Stimulated activated CD8-positive, alpha-beta memory T cell treated with anti-CD3 and anti-CD28 coated beads, Interleukin-7, amount 100 ng/mL, for 48 hours (primary cell): Measurements from ENCODE around the gene SLC12A5.
"Not testable (repeated sequence)": the region's sequence is repeated elsewhere in the genome, so short reads cannot be mapped to it uniquely, and the experiment has no call there.

Experiments
- DNase-seq, 2 donors: peaks; one replicate each; pipeline ENCODE4 v3.0.0-alpha.2; 2020; ENCODE audit warnings: low read depth in 1 of 2; ENCODE audit errors: extremely low read depth in 1 of 2

The SLC12A5 gene

DNA sequence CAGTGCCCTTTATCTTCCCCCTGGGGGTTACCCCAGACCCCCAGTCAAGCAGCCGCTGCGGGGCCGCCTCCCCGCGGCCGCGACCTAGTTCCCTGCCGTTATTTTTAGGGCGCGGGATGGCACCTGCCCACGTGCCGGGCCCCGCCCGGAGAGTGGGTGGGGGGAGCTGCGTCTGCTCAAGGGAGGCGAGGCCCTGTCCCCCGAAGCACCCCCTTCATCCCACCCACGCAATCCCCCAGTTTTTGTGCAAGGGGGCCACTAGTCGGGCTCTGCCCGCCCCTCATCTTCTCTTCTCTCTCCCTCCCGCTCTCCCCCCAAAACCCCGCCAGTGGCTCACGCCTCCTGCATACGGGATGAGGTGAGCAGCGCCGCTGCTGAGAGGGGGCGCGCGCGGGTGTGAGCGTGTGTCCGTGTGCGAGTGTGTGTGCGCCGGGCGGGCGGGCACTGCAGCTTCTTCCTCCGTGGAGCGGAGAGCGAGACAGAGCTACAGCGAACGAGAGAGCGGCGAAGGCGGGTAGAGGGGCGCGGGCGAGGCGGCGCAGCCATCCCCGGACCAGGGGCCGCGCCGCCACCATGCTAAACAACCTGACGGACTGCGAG, at the start of gene SLC12A5:
Gene SLC12A5 (plus strand): TSS at position 444 of the 600 bp plus-strand sequence. CDS start 130 bp downstream, at position 574.
- DNase-seq, result no peak

DNA sequence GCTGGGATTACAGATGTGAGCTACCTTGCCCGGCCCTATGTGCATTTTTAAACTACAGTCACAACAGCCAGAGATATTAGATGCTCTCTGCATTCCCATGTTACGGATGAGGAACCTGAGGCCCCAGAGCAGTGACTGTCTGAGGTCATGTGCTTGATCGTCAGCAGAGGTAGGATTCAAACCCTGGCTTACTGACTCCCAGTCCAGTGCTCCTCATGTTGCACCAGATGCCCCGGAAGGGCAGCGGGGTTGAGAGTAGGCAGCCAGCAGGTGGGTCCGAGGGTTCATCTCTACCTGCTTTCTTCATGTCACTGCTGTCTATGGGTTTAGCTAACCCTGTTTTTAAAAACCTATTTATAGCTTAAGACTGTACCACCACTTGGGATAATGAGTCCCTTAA, 47.8 kb upstream of the SLC12A5 start:
- no peak for DNase-seq

- DNase-seq, result no peak
Measured at GRCh38 chr20:45983279-45983743, 45.7 kb upstream of the SLC12A5 start.

DNA sequence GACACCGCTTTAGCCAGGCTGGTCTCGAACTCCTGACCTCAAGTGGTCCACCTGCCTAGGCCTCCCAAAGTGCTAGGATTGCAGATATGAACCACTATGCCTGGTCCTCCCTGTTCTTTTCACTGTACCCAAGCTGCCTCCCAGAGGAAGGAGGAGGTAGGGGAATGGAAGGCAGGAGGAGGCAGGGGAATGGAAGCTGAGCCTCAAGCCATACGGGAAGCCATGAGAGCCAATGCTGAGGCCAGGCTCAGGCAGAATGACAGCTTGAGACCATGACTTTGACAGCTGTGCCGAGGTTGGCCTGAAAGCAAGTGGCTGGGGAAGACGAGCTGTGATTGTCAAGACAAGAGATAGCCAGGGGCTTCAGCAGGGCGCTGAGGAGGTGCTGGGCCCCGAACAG, 43.4 kb upstream of the SLC12A5 start:
- no peak for DNase-seq

DNA sequence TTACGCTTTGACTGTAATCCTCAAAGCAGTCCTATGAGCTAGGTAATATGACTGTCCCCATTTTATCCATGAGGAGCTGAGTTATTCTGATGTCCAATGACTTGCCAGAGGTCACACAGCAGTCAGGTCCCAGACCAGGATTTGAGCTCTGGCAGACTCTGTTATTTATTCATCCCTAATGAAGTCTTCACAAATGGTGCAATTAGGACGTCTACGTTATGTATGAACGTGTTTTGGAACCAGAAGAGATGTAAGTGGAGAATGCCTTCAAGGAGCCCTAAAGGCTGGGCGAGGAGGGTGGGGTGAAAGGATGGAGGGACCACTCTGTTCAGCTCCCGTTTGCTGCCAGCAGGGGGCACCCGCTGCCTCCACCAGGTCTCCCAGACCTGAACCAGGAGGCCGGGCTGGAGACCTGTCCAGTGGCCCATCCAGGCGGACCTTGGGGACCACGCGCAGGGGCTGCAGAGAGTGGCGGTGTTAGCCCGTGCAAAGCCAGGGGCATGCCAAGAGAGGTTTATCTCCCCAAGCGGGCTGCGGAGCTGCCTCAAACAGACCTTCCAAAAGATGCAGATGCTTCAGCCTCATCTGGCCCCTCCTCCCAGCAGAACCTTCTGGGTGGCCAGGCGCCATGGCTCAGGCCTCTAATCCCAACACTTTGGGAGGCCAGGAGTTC, 41.8 kb upstream of the SLC12A5 start:
- DNase-seq, result peak; percentile 56 to 60

DNA sequence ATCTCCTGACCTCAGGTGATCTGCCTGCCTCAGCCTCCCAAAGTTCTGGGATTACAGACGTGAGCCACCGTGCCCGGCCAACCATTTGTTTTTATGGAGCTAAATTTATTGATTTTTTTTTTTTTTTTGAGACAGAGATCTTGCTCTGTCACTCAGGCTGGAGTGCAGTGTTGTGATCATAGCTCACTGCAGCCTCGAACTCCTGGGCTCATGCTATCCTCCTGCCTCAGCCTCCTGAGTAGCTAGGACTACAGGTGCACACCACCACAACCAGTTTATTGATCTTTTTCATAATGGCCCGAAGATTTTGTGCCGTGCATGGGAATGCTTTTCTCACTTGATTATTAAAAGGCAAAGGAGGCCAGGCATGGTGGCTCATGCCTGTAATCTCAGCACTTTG, 40.2 kb upstream of the SLC12A5 start:
- DNase-seq, result not testable (repeated sequence)

GRCh38 chr20:45991616-45992015, 37.4 kb upstream of the SLC12A5 start:
- no peak for DNase-seq

DNA sequence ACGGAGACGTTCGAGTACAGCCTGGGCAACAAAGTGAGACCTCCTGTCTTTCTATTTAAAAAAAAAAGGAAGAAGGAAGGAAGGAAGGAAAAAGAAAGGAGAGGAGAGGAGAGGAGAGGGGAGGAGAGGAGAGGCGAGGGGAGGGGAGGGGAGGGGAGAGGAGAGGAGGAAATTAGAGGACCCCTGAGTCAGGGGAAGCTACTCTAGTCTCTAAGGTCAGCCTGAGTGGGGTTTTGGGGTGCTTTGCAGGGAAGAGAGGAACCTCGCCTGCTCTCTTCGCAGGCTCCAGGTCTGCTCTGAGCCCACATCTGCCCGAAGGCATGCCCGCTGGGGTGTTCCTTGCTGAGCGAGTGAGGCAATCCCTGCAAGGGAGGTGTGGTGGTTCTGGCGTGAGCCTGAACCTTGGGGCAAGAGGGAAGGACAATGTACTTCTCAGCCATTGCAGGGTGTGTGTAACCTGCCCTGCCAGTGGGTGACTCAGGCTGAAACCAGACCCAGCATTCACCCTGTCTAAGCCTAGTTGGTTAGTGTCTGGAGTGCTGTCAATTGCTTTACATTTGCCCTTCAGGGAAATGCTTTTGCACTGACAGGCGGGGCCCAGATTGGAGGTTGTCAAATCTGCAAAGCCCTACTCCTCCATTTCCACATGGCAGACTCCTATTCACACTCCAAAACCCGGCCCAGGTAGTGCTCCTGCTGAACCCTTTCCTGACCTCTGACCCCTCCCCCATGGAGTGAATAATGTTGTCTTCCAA, 35.6 kb upstream of the SLC12A5 start:
- DNase-seq, result no peak

- no peak for DNase-seq
Measured at GRCh38 chr20:45994761-45995493, 34.1 kb upstream of the SLC12A5 start.

GRCh38 chr20:45995495-45996097, 33.4 kb upstream of the SLC12A5 start:
- DNase-seq, result not testable (repeated sequence)

DNA sequence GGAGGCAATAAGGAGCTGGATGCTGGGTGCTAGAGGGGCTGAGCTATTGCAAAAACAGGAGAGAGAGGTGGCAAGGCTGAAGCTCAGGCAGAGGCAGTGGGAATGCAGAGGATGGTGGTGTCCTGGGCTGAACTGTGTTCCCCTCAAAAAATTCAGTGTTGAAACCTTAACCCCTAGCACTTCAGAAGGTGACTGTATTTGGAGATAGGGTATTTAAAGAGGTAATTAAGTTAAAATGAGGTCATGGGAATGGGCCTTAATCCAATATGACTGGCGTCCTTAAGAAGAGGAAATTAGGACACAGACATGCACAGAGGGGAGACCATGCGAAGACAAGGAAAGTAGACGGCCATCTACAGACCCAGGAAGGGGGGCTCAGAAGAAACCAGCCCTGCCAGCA, 31.8 kb upstream of the SLC12A5 start:
- DNase-seq, result no peak

DNA sequence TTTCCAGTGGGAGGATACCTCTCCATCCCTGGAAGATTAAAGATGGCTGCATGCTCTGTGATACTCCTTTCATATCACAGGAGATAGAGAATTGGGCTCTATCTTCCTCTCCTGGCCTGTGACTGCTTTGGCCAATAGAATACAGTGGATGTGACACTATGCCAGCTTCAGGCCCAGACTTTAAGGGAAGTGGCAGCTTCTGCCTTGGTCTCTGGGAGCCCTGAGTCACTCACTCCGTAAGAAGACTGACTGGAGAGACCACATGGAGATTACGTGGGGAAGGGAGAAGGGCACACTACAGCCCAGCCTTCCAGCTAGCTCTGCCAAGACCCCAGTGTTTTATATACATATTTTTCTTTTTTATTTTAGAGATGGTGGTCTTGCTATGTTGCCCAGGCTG, 30.7 kb upstream of the SLC12A5 start:
- DNase-seq, result no peak

DNA sequence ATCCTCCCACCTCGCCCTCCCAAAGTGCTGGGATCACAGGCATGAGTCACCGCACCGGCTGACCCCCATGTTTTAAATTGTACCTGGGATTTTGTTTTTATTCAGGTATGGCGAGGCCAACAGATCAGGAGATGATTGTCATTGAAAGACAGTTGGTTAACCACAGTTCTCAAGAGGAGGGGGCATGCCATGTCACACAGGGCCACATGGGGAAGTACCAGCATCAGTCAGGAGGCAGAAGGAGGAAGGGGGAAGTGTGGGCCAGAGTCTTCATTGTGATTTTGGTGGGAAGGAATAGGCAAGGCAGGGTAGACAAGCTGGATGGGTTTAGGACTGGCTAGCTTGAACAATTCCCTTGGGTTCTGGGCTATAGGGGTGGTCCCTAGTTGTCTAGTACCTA, 30.3 kb upstream of the SLC12A5 start:
- DNase-seq, result no peak

DNA sequence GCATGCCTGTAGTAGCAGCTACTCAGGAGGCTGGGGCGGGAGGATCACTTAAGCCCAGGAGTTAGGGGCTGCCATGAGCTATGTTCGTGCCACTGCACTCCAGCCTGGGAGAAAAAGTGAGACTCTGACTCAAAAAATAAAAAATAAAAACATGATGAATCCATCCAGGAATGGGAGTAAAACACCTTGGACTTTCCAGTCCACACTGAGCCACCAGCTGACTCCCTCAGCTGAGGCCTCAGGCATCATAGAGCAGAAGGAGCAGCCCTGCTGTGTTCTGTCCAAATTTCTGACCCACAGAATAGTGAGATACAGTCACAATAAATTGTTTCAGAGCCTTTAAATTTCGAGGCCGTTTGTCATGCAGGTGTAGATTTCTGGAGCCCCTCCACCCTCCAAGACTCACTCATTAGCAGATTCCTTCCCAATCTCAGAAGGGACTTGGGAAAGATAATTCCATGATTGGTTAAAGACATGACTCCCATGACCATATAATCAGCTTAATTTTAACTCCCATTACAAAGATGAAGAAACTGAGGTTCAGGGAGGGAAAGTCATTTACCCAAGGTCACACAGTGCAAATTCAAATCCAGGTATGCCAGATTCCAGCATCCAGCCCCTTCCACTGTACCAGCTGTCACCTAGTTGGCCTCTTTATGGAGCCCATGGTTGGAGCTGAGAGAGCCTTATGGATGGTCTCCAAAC, 29.3 kb upstream of the SLC12A5 start:
- DNase-seq, result no peak

- no peak for DNase-seq
Measured at GRCh38 chr20:46000262-46000996, 28.6 kb upstream of the SLC12A5 start.

DNA sequence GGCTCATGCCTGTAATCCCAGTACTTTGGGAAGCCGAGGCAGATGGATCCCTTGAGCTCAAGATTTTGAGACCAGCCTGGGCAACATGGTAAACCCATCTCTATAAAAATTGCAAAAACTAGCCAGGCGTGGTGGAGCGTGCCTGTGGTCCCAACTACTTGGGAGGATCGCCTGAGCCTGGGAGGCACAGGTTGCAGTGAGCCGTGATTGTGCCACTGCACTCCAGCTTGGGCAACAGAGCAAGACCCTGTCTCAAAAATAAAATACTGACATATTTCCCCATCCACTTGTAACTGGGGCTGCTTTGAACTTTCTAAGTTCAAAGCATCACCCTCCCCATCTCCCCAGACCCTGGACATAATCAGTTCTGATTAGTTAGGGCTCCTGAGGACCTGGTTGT, 27.5 kb upstream of the SLC12A5 start:
- DNase-seq, result no peak

DNA sequence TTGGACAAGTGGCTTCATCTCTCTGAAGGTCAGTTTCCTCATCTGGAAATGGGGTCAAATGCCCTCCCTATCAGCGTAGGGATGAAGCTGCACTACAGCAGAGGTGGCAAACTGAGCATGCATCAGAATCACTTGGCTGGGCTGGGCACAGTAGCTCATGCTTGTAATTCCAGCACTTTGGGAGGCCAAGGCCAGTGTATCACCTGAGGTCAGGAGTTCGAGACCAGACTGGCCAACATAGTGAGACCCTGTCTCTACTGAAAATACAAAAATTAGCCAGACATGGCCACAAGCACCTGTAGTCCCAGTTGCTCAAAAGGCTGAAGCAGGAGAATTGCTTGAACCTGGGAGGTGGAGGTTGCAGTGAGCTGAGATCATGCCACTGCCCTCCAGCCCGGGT, 27.0 kb upstream of the SLC12A5 start:
- no peak for DNase-seq

GRCh38 chr20:46004187-46004586, 24.8 kb upstream of the SLC12A5 start:
- DNase-seq, result no peak

DNA sequence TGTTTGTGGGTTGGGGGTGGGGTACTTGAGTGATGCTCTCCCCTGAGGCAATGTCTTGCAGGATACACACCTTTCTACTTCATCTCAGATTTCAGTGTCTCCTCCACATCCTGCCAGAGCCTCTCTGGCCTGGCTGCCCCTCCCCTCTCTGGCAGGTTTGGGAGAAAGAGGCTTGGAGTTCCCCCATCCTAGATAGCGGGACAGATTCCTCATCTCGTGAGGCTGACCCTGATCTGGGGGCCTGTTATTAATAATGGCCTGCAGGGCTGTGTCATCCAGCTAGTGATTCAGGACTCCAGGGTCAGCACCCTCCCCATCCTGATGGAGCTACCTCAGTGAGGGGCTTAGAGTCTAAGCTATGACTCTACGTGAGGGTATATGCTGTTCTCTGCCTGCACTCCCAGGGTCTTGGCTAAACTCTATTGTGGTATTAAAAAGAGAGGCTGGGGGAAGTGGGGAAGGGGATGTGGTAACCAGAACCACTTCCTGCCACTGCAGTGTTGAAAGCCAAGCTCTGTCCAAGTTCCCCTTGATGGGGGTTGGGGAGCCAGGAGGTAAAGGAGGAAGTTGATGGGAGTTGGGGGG, 24.0 kb upstream of the SLC12A5 start:
- DNase-seq, result no peak
